ENCODE measurements around the gene PMEPA1.

The PMEPA1 gene

DNA sequence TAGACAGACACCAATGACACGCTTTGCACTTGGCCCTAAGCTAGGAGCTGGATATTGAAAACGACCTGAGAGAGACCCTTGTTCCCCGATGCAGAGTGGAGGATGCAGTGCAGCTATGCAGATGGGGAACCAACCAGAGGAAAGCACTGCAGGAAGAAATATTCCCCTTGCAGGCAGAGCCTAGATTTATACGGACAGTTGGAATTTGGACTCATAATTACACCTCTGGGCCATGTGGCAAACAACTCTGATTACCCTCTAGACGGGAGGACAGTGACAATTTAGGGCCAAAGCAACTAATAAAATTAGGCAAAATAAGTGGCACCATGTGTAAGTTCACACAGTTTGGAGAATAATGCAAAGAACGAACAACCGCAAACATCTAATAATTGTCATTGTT lies 12.3 kb downstream of the PMEPA1 start:
- no peaks in the 10 kb centered on the region for H3K27me3 ChIP-seq (ENCODE audit: insufficient read depth, low read depth, severe bottlenecking)
- H3K4me3 ChIP-seq (ENCODE audit: low read depth, low read length) = no peak overlapping the region
- no peaks in the 10 kb centered on the region for H3K9me3 ChIP-seq (ENCODE audit: severe bottlenecking)
- H3K36me3 ChIP-seq = no peaks in the 10 kb centered on the region; the same call in 1 of the 2 replicates
- no peak overlapping the region for H3K27ac ChIP-seq
- TF ChIP-seq, protein P1, sequence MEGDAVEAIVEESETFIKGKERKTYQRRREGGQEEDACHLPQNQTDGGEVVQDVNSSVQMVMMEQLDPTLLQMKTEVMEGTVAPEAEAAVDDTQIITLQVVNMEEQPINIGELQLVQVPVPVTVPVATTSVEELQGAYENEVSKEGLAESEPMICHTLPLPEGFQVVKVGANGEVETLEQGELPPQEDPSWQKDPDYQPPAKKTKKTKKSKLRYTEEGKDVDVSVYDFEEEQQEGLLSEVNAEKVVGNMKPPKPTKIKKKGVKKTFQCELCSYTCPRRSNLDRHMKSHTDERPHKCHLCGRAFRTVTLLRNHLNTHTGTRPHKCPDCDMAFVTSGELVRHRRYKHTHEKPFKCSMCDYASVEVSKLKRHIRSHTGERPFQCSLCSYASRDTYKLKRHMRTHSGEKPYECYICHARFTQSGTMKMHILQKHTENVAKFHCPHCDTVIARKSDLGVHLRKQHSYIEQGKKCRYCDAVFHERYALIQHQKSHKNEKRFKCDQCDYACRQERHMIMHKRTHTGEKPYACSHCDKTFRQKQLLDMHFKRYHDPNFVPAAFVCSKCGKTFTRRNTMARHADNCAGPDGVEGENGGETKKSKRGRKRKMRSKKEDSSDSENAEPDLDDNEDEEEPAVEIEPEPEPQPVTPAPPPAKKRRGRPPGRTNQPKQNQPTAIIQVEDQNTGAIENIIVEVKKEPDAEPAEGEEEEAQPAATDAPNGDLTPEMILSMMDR (IDR thresholded peaks at IDR 0.05; ENCODE audit: low read depth, low read length) = no peak
- DNase-seq = no peak

DNA sequence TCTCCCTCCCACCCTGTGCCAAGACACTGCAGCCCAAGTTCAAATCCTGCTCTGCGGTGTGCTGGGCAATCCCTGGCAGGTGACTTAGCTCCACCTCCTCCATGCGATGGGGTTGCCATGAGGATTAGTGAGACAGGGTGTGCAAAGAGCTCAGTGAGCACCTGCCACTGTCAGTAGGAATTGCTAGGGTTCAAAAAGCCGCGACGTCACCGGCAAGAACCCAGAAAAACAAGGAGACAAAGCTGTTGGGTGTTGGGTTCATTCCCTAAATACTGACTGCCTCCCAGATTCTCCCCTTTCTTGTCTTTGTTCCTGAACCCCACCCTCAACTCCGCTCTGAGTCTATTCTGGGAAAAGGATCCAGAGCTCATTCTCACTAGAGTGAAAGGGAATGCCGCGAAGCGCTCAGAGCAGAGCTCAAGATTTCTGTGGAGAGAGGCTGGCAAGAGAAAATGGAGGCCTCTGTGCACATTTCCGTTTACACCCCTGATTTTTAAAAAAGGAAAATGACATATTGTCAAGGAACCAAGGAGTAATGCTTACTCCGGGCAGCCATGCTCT lies 13.3 kb downstream of the PMEPA1 start:
- no peaks in the 10 kb centered on the region for H3K27me3 ChIP-seq (ENCODE audit: insufficient read depth, low read depth, severe bottlenecking)
- H3K36me3 ChIP-seq = no peaks in the 10 kb centered on the region; the same call in 1 of the 2 replicates
- H3K9me3 ChIP-seq (ENCODE audit: severe bottlenecking) = no peaks in the 10 kb centered on the region
- H3K4me3 ChIP-seq (ENCODE audit: low read depth, low read length) = no peak overlapping the region
- TF ChIP-seq, protein P1 (IDR thresholded peaks at IDR 0.05; ENCODE audit: low read depth, low read length) = no peak
- DNase-seq = no peak
- H3K27ac ChIP-seq = no peak overlapping the region

DNA sequence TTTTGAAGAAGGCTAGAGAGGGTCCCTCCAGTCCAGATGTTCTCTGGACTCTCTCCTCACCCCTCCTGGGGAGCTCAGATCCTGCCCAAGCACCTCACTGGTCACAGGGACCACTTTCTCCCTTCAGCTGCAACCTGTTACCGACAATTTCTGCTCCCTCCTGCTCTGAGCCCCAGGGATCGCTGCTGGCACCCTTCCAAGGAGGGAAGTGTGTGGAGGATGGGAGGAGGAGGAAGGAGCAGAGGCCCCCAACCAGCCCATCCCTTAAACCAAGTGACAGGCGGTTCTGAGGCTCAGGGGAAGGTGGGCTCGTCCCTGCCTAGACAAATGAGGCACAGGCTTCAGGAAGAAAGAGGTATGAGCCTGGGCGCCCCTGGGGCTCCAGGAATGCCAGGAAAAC lies 13.9 kb downstream of the PMEPA1 start:
- Histone ChIP-seq H3K27me3 (ENCODE audit: insufficient read depth, low read depth, severe bottlenecking) (no peaks in the 10 kb centered on the region), H3K9me3 (ENCODE audit: severe bottlenecking) (no peaks in the 10 kb centered on the region), H3K36me3 (no peaks in the 10 kb centered on the region; the same call in 1 of the 2 replicates), H3K27ac (no peak overlapping the region), H3K4me3 (ENCODE audit: low read depth, low read length) (no peak overlapping the region)
- TF ChIP-seq, protein P1 (IDR thresholded peaks at IDR 0.05; ENCODE audit: low read depth, low read length) = no peak
- DNase-seq = no peak

DNA sequence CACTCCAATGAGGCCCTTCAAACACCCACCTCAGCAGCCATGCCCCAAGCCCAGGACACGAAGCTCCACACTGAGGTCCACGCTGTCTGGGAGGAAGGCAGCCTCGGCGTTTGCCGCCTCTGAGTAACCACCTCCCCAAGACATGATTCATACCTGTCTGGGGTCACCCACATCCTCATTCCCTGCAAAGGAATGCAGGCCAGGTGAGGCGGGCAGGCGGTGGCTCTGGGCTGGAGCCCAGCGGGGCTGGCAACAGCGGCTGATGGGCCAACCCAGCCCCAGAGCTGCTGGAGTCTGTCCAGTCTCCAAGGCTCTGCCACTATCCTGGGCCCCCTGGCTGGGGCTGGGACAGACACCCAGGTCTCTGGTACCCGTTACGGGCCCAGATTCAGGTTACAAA lies 14.8 kb downstream of the PMEPA1 start:
- TF ChIP-seq, protein P1 (IDR thresholded peaks at IDR 0.05; ENCODE audit: low read depth, low read length) = no peak
- no peak overlapping the region for H3K27ac ChIP-seq
- no peak for DNase-seq
- H3K27me3 ChIP-seq (ENCODE audit: insufficient read depth, low read depth, severe bottlenecking) = no peaks in the 10 kb centered on the region
- H3K4me3 ChIP-seq (ENCODE audit: low read depth, low read length) = no peak overlapping the region
- H3K9me3 ChIP-seq (ENCODE audit: severe bottlenecking) = no peaks in the 10 kb centered on the region
- H3K36me3 ChIP-seq = no peaks in the 10 kb centered on the region; the same call in 1 of the 2 replicates

DNA sequence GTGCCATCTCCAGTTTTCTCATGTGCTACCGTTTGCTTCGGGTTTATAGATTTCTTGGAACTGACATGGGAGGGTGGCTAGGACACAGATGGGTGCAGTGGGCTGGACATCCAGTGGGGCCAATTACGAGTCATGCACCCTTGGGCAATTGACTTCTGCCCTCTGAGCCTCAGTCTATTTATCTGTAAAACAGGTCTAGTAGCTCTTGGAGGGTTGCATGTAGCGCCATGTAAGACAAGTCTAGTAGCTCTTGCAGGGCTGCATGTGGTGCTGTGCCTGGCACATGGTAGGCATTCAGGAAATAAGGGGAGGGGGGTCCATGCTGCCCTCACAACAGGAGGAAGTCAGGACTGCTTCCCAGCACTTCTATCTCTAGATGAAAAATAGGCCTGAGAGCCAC lies 15.3 kb downstream of the PMEPA1 start:
- H3K4me3 ChIP-seq (ENCODE audit: low read depth, low read length) = no peak overlapping the region
- H3K36me3 ChIP-seq = no peaks in the 10 kb centered on the region; the same call in 1 of the 2 replicates
- TF ChIP-seq, protein P1 (IDR thresholded peaks at IDR 0.05; ENCODE audit: low read depth, low read length) = no peak
- H3K27me3 ChIP-seq (ENCODE audit: insufficient read depth, low read depth, severe bottlenecking) = no peaks in the 10 kb centered on the region
- H3K27ac ChIP-seq = no peak overlapping the region
- no peak for DNase-seq
- no peaks in the 10 kb centered on the region for H3K9me3 ChIP-seq (ENCODE audit: severe bottlenecking)
